ENCODE measurements around the gene VPS13A. TPM values are rescaled to one million over a fixed set of nuclear protein-coding genes. Genes with fewer than 3 reads are reported as not detected.

Gene VPS13A
- total RNA-seq (10 to 100 TPM; 18.0 to 64.0 (median 33.5) TPM), polyA plus RNA-seq (10 to 100 TPM; 16.2 to 44.7 (median 24.7) TPM)
- long read RNA-seq, donor 1: 0 reads
- long read RNA-seq, donor 2, transcript VPS13A-211 (5 exons, 1,155 nt): major isoform, 6 of 6 reads
- long read RNA-seq, donor 2, partial matches to known transcripts: 0 of 6 reads
- long read RNA-seq, donor 2, other reads (novel, unspliced or antisense): 0 of 6 reads
- long read RNA-seq, donor 3: 0 reads
- long read RNA-seq, donor 4, partial matches to known transcripts: 3 of 7 reads
- long read RNA-seq, donor 4, other reads (novel, unspliced or antisense): 2 of 7 reads
- long read RNA-seq, donor 5, partial matches to known transcripts: 1 of 3 reads
- long read RNA-seq, donor 5, other reads (novel, unspliced or antisense): 2 of 3 reads
- long read RNA-seq, donor 6, partial matches to known transcripts: 5 of 7 reads
- long read RNA-seq, donor 6, other reads (novel, unspliced or antisense): 1 of 7 reads
- long read RNA-seq, donor 7: 0 reads
- long read RNA-seq, donor 8, partial matches to known transcripts: 0 of 1 reads
- long read RNA-seq, donor 8, other reads (novel, unspliced or antisense): 0 of 1 reads
- long read RNA-seq, donor 9, partial matches to known transcripts: 0 of 3 reads
- long read RNA-seq, donor 9, other reads (novel, unspliced or antisense): 0 of 3 reads
- long read RNA-seq, donor 10: 0 reads

GRCh38 chr9:77177143-77177893 is at the start of gene VPS13A:
VPS13A (plus strand) TSS chr9:77177534; CDS start chr9:77177705, 171 bp downstream.
- 0% methylated on average over 89 of the region's 89 CpGs; no CpG with 5 or more reads in 2 of the 4 donors for WGBS, 4 donors
- H3K27me3 ChIP-seq: no peaks in the 10 kb centered on the region
- peaks cover 0 to 20% of the 10 kb centered on the region in 2 donors for H3K4me1 ChIP-seq (replicated peaks in 1 of 2)
- peak within 1 kb of the TSS; percentile 29 to 88 (median 81) for H3K27ac ChIP-seq
- intact Hi-C loops (cut with DNase I): no loop called here
- TF ChIP-seq CTCF (IDR thresholded peaks at IDR 0.05): peak in 2 of 6 experiments; percentile 1 to 18
- peak; percentile 59 to 87 for TF ChIP-seq POLR2A (IDR thresholded peaks at IDR 0.05)
- no peaks in the 10 kb centered on the region for H3K36me3 ChIP-seq (replicated peaks in 1 of 2)
- peak; percentile 92 to 96 (median 92) for DNase-seq
- no peaks in the 10 kb centered on the region for H3K9me3 ChIP-seq (replicated peaks in 1 of 3)
- H3K4me3 ChIP-seq: peak within 1 kb of the TSS; percentile 43 to 82 (median 74)

GRCh38 chr9:77128125-77128789 is 49.1 kb upstream of the VPS13A start:
- 22 to 60% (median 33%) methylated on average over 1 of the region's 1 CpG for WGBS, 4 donors
- Histone ChIP-seq H3K4me1 (replicated peaks in 1 of 2) (no peaks in the 10 kb centered on the region), H3K9me3 (replicated peaks in 1 of 3) (no peaks in the 10 kb centered on the region), H3K36me3 (replicated peaks in 1 of 2) (no peaks in the 10 kb centered on the region), H3K27me3 (no peaks in the 10 kb centered on the region), H3K27ac (no peak overlapping the region), H3K4me3 (no peak overlapping the region)
- intact Hi-C loops (cut with DNase I): no loop called here
- no peak for DNase-seq
- TF ChIP-seq POLR2A (IDR thresholded peaks at IDR 0.05) (no peak), CTCF (IDR thresholded peaks at IDR 0.05) (no peak)

GRCh38 chr9:77131399-77131798 is 45.9 kb upstream of the VPS13A start:
- no peaks in the 10 kb centered on the region for H3K4me1 ChIP-seq (replicated peaks in 1 of 2)
- H3K36me3 ChIP-seq (replicated peaks in 1 of 2): no peaks in the 10 kb centered on the region
- H3K27ac ChIP-seq: no peak overlapping the region
- H3K27me3 ChIP-seq: no peaks in the 10 kb centered on the region
- WGBS, 4 donors: 13 to 20% (median 17%) methylated on average over 5 of the region's 5 CpGs
- TF ChIP-seq CTCF (IDR thresholded peaks at IDR 0.05): no peak
- no peak for TF ChIP-seq POLR2A (IDR thresholded peaks at IDR 0.05)
- intact Hi-C loops (cut with DNase I): no loop called here
- no peak overlapping the region for H3K4me3 ChIP-seq
- no peak for DNase-seq
- H3K9me3 ChIP-seq (replicated peaks in 1 of 3): no peaks in the 10 kb centered on the region

Measured in adrenal gland (tissue), 19 donors.